IMR-90 (cell line): ENCODE measurements around the gene USH2A. TPM values are rescaled to one million over a fixed set of nuclear protein-coding genes. Genes with fewer than 3 reads are reported as not detected.

Experiments
- ATAC-seq: fragments of 200-7000 bp; cut with Tn5 transposase; 2 replicates; pipeline ENCODE4 v1.9.1; 2020; ENCODE audit warnings: low read depth, mild to moderate bottlenecking, moderate library complexity
- BruUV-seq: library from RNA; stranded (reverse); fragments of 400-500 nt; replicated peaks from 2 replicates; lab custom pipeline; 2021; lab: Mats Ljungman, UMichigan
- CTCF ChIA-PET: fragments of 300-600 bp; formaldehyde crosslinking; extraction: SDS; loops from one replicate; lab custom pipeline; 2021; ENCODE audit warnings: antibody characterized with exemption; lab: Yijun Ruan, JAX
- POLR2A ChIA-PET: fragments of 300-600 bp; sonication (Branson Sonifier 250); formaldehyde crosslinking; loops from one replicate; lab custom pipeline; 2022; ENCODE audit warnings: antibody characterized with exemption; ENCODE audit not compliant: unreplicated experiment; lab: Charles Lee
- DNase-seq: peaks from one replicate; pipeline ENCODE4 v3.0.0; 2013
- H2AFZ ChIP-seq: replicated peaks from 2 replicates; pipeline ENCODE3; 2013; ENCODE audit warnings: low read length, mild to moderate bottlenecking; ENCODE audit not compliant: poor library complexity
- H2AK5ac ChIP-seq: 2 replicates; pipeline ENCODE4 v1.6.1; 2013; ENCODE audit warnings: low read depth, low read length, inconsistent platforms
- H2AK9ac ChIP-seq: replicated peaks from 2 replicates; pipeline ENCODE3; 2013; ENCODE audit warnings: mild to moderate bottlenecking, low read depth, low read length, moderate library complexity; ENCODE audit not compliant: poor library complexity
- H2BK120ac ChIP-seq: 2 replicates; pipeline ENCODE4 v1.6.1; 2013; ENCODE audit warnings: low read depth, low read length, inconsistent platforms
- H2BK15ac ChIP-seq: 3 replicates; pipeline ENCODE4 v1.6.1; 2013; ENCODE audit warnings: low read depth, low read length, inconsistent platforms
- H2BK20ac ChIP-seq: 2 replicates; pipeline ENCODE4 v1.6.1; 2013; ENCODE audit warnings: low read depth, mild to moderate bottlenecking, inconsistent platforms, low read length, moderate library complexity
- H2BK5ac ChIP-seq: 2 replicates; pipeline ENCODE4 v1.6.1; 2013; ENCODE audit warnings: mild to moderate bottlenecking, low read depth, low read length, inconsistent platforms; ENCODE audit not compliant: poor library complexity, severe bottlenecking
- H3K14ac ChIP-seq: replicated peaks from 2 replicates; pipeline ENCODE4 v1.6.1; 2013; ENCODE audit warnings: low read depth, low read length, inconsistent platforms
- H3K18ac ChIP-seq: 2 replicates; pipeline ENCODE4 v1.6.1; 2013; ENCODE audit warnings: low read depth, low read length, control low read depth
- H3K23ac ChIP-seq: 2 replicates; pipeline ENCODE4 v1.6.1; 2013; ENCODE audit warnings: low read depth, low read length, inconsistent platforms
- H3K27ac ChIP-seq: 2 replicates; pipeline ENCODE4 v1.5.1; 2013; ENCODE audit warnings: mild to moderate bottlenecking, control low read depth, low read length; ENCODE audit not compliant: insufficient read depth
- H3K27me3 ChIP-seq: 2 replicates; pipeline ENCODE4 v1.6.1; 2013; ENCODE audit warnings: low read length; ENCODE audit not compliant: control insufficient read depth, insufficient read depth
- H3K36me3 ChIP-seq: 2 replicates; pipeline ENCODE4 v1.6.1; 2013; ENCODE audit warnings: low read length, mixed read lengths; ENCODE audit not compliant: control insufficient read depth, insufficient read depth
- H3K4ac ChIP-seq: 2 replicates; pipeline ENCODE4 v1.6.1; 2013; ENCODE audit warnings: low read depth, low read length, inconsistent platforms
- H3K4me1 ChIP-seq: 2 replicates; pipeline ENCODE4 v1.6.1; 2013; ENCODE audit warnings: low read length, mixed read lengths; ENCODE audit not compliant: control insufficient read depth, insufficient read depth
- H3K4me2 ChIP-seq: 2 replicates; pipeline ENCODE4 v1.6.1; 2013; ENCODE audit warnings: low read depth, mild to moderate bottlenecking, control low read depth, low read length, moderate library complexity
- H3K4me3 ChIP-seq: 2 replicates; pipeline ENCODE4 v1.5.1; 2013; ENCODE audit warnings: low read depth, mild to moderate bottlenecking, control low read depth, low read length, moderate library complexity; ENCODE audit not compliant: insufficient read depth
- H3K56ac ChIP-seq: 2 replicates; pipeline ENCODE4 v1.6.1; 2013; ENCODE audit warnings: low read length, inconsistent platforms; ENCODE audit not compliant: insufficient read depth; ENCODE audit errors: extremely low read depth
- H3K79me1 ChIP-seq, 2 experiments: 2 replicates each; pipeline ENCODE4 v1.6.1; 2013; ENCODE audit warnings: low read length in 2 of 2, inconsistent platforms in 1 of 2, low read depth in 1 of 2
- H3K9ac ChIP-seq: 2 replicates; pipeline ENCODE4 v1.6.1; 2013; ENCODE audit warnings: low read depth, low read length, control low read depth
- H3K9me1 ChIP-seq: 2 replicates; pipeline ENCODE4 v1.6.1; 2013; ENCODE audit warnings: low read length, inconsistent platforms; ENCODE audit not compliant: insufficient read depth
- H3K9me3 ChIP-seq: 2 replicates; pipeline ENCODE4 v1.6.1; 2013; ENCODE audit warnings: low read length; ENCODE audit not compliant: control insufficient read depth, insufficient read depth
- H4K20me1 ChIP-seq: 2 replicates; pipeline ENCODE4 v1.6.1; 2013; ENCODE audit warnings: low read length, inconsistent platforms; ENCODE audit not compliant: insufficient read depth
- H4K5ac ChIP-seq: 2 replicates; pipeline ENCODE4 v1.6.1; 2013; ENCODE audit warnings: mild to moderate bottlenecking, low read depth, low read length, control low read depth
- H4K8ac ChIP-seq, 2 experiments: 2 replicates each; pipeline ENCODE4 v1.6.1; 2013; ENCODE audit warnings: low read depth in 2 of 2, low read length in 2 of 2, control low read depth in 1 of 2, inconsistent platforms in 1 of 2
- H4K91ac ChIP-seq: 2 replicates; pipeline ENCODE4 v1.6.1; 2013; ENCODE audit warnings: low read depth, low read length, inconsistent platforms; ENCODE audit not compliant: insufficient read depth
- BHLHE40 ChIP-seq: fragments of 150-350 bp; IDR thresholded peaks from 2 replicates; pipeline ENCODE4 v1.6.1; 2016; ENCODE audit warnings: mild to moderate bottlenecking, low read depth, low read length
- MAZ ChIP-seq: IDR thresholded peaks from 2 replicates; pipeline ENCODE4 v1.6.1; 2012; ENCODE audit warnings: low read depth, mild to moderate bottlenecking, low read length, improper control_type of control experiment, moderate library complexity, borderline replicate concordance
- RFX5 ChIP-seq: IDR thresholded peaks from 2 replicates; pipeline ENCODE4 v1.8.0; 2012; ENCODE audit warnings: low read depth, mild to moderate bottlenecking, low read length, moderate library complexity
- WGBS, 2 experiments: methylation state at CpG; one replicate each; pipeline versions ENCODE4 v1.1.5 to v1.1.7; 2013; ENCODE audit warnings: missing lambda C conversion rate in 2 of 2; ENCODE audit not compliant: insufficient read length in 1 of 2; ENCODE audit errors: extremely low coverage in 2 of 2; 5-methylcytosine and 5-hydroxymethylcytosine counted together
- dilution Hi-C: fragments of 300-500 bp; cut with HindIII; formaldehyde crosslinking; loops from one replicate; pipeline ENCODE4 v1.14.3; 2018; ENCODE audit warnings: low sequenced_read_pairs; ENCODE audit not compliant: unreplicated experiment
- in situ Hi-C: fragments of 300-500 bp; cut with MboI; formaldehyde crosslinking; loops from 3 replicates; pipeline ENCODE4 v1.14.3; 2019; ENCODE audit warnings: low sequenced_read_pairs, inconsistent platforms, mixed read lengths
- intact Hi-C: fragments of 100-400 bp; cut with micrococcal nuclease; formaldehyde crosslinking; loops from 2 replicates; pipeline ENCODE4 v1.10.0; 2022
- polyA plus RNA-seq, 3 experiments: library from polyadenylated mRNA; depleted of rRNA; stranded (reverse); fragments of >200 nt; gene quantifications; 2 replicates each; pipeline ENCODE4 v1.2.3, GENCODE V29; 2012; ENCODE audit warnings: low replicate concordance in 1 of 3
- total RNA-seq: library from RNA; depleted of rRNA; stranded (reverse); fragments of >200 nt; gene quantifications from 2 replicates; pipeline ENCODE4 v1.2.3, GENCODE V29; 2012

Gene USH2A
- total and polyA plus RNA-seq, 2 of the 4 experiments (the other 2 are of a cell fraction): under 0.01 to 0.02 TPM

DNA sequence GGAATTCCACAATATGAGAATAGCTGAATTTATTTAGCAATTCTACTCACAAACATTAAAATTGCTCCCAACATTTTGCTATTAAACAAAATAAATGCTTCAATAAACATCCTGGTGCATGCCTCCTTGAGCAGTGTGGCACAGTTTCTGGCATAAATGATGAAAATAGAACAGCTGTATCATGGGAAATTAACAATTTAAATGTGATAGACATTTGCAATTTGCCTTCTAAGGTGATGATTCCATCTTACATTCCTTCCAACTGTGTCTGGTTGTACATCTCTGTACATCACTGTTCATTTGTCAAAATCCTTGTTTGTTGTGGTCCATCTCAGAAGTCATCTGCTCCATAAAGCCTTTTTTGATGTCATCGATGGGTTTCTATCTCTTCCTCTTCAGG is 657.4 kb downstream of the USH2A start:
- no peak overlapping the region for H2AK5ac ChIP-seq
- H3K79me1 ChIP-seq: no peaks in the 10 kb centered on the region
- no peak overlapping the region for H3K27ac ChIP-seq
- no peak overlapping the region for H3K9ac ChIP-seq
- H3K4ac ChIP-seq: no peak overlapping the region
- ChIA-PET POLR2A (no interaction called here), CTCF (interaction anchor here (0.5 kb wide), 1 partner anchor 1289 kb away, joined by 5 read pairs; no protein-coding TSS in a partner anchor)
- H4K8ac ChIP-seq: no peak overlapping the region
- dilution Hi-C loops (no loop called here), in situ Hi-C loops (no loop called here), intact Hi-C loops (no loop called here)
- H2BK5ac ChIP-seq: no peak overlapping the region
- H3K18ac ChIP-seq: no peak overlapping the region
- H2BK15ac ChIP-seq: no peak overlapping the region
- H3K9me1 ChIP-seq: no peaks in the 10 kb centered on the region
- no peak for TF ChIP-seq MAZ
- TF ChIP-seq RFX5: no peak
- TF ChIP-seq BHLHE40: no peak
- H2BK120ac ChIP-seq: no peak overlapping the region
- no peak overlapping the region for H3K4me2 ChIP-seq
- BruUV-seq: no TSS peak
- H4K91ac ChIP-seq: no peak overlapping the region
- ATAC-seq: no peak
- no peak overlapping the region for H3K4me3 ChIP-seq
- no peaks in the 10 kb centered on the region for H3K36me3 ChIP-seq
- no peak overlapping the region for H4K5ac ChIP-seq
- no peak overlapping the region for H3K56ac ChIP-seq
- H4K20me1 ChIP-seq: no peaks in the 10 kb centered on the region
- no peak overlapping the region for H2AFZ ChIP-seq
- no peaks in the 10 kb centered on the region; the same call in 1 of the 2 replicates for H3K4me1 ChIP-seq
- no CpG with 5 or more reads among the region's 1 CpG for WGBS, 2 experiments
- no peak for DNase-seq
- H2AK9ac ChIP-seq: no peak overlapping the region
- no peak overlapping the region for H3K23ac ChIP-seq
- no peaks in the 10 kb centered on the region for H3K9me3 ChIP-seq
- H2BK20ac ChIP-seq: no peak overlapping the region
- H3K27me3 ChIP-seq: no peaks in the 10 kb centered on the region
- no peak overlapping the region for H3K14ac ChIP-seq
